Regular cardiac myocyte (primary cell): Measurements from ENCODE around the gene LRRC55. TPM values are rescaled to one million over a fixed set of nuclear protein-coding genes. Genes with fewer than 3 reads are reported as not detected.

Source experiments
- total RNA-seq: library from RNA; depleted of rRNA; stranded (reverse); fragments of >200 nt; gene quantifications from 2 replicates; pipeline ENCODE4 v1.2.3, GENCODE V29; 2014

The LRRC55 gene, protein sequence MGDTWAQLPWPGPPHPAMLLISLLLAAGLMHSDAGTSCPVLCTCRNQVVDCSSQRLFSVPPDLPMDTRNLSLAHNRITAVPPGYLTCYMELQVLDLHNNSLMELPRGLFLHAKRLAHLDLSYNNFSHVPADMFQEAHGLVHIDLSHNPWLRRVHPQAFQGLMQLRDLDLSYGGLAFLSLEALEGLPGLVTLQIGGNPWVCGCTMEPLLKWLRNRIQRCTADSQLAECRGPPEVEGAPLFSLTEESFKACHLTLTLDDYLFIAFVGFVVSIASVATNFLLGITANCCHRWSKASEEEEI
- not detected in 2 replicates for total RNA-seq

GRCh38 chr11:57181678-57182305 lies at the start of gene LRRC55:
Gene LRRC55, plus strand, starts transcription at chr11:57181953. Its CDS starts 70 bp downstream, at chr11:57182023.

GRCh38 chr11:57237204-57237681 lies 55.5 kb downstream of the LRRC55 start, which contains the start of gene APLNR:
Gene APLNR, minus strand, starts transcription at chr11:57237250. Its CDS starts 246 bp downstream, at chr11:57237004.

Other genes with a start within 250 kb of the LRRC55 start
- not detected in 2 replicates for gene OR5AK2, start 193.0 kb upstream of the LRRC55 start, total RNA-seq
- under 0.01 and 0.56 TPM in 2 replicates for gene APLNR, start 55.3 kb downstream of the LRRC55 start, total RNA-seq
- 72.4 and 85.3 TPM in 2 replicates for gene TNKS1BP1, start 143.0 kb downstream of the LRRC55 start, total RNA-seq
- gene SSRP1, start 153.9 kb downstream of the LRRC55 start, total RNA-seq: 37.2 and 120 TPM in 2 replicates
- gene P2RX3, start 156.4 kb downstream of the LRRC55 start, total RNA-seq: not detected in 2 replicates
- not detected in 2 replicates for gene PRG3, start 199.2 kb downstream of the LRRC55 start, total RNA-seq
- gene PRG2, start 208.7 kb downstream of the LRRC55 start, total RNA-seq: under 0.01 and 2.3 TPM in 2 replicates
- gene SLC43A3, start 245.2 kb downstream of the LRRC55 start, total RNA-seq: 41.4 and 114 TPM in 2 replicates